GM12878 (cell line): ENCODE measurements around the gene CR1.
"Not testable (repeated sequence)": the region's sequence is repeated elsewhere in the genome, so short reads cannot be mapped to it uniquely, and the experiment has no call there.

ENCODE experiments used
- CTCF ChIP-seq, 3 experiments: IDR thresholded peaks in 2 of 3; conservative IDR thresholded peaks in 1 of 3; 2 replicates each; pipeline ENCODE4 v1.5.1; 2011; ENCODE audit warnings: low read depth in 3 of 3, low read length in 3 of 3, mild to moderate bottlenecking in 3 of 3, control low read depth in 2 of 3, moderate library complexity in 2 of 3, inconsistent platforms in 1 of 3, mixed read lengths in 1 of 3; ENCODE audit not compliant: control insufficient read depth in 2 of 3, insufficient read depth in 1 of 3; ENCODE audit errors: extremely low read depth in 1 of 3
- NR2C1 ChIP-seq: fragments of 450-650 bp; IDR thresholded peaks from 2 replicates; pipeline ENCODE4 v1.6.1; 2017; ENCODE audit warnings: antibody characterized with exemption, mild to moderate bottlenecking, moderate library complexity
- POLR2AphosphoS5 ChIP-seq: IDR thresholded peaks from 2 replicates; pipeline ENCODE4 v1.6.1; 2011; ENCODE audit warnings: mild to moderate bottlenecking, low read length, inconsistent platforms
- SUPT20H ChIP-seq: IDR thresholded peaks from 2 replicates; pipeline ENCODE4 v1.6.1; 2011; ENCODE audit warnings: low read depth, mild to moderate bottlenecking, low read length, moderate library complexity, borderline replicate concordance; ENCODE audit not compliant: control insufficient read depth
- TF ChIP-seq, protein P1 (sequence below): IDR thresholded peaks from 2 replicates; pipeline ENCODE4 v1.6.1; 2012; ENCODE audit warnings: low read depth, low read length, improper control_type of control experiment

DNA sequence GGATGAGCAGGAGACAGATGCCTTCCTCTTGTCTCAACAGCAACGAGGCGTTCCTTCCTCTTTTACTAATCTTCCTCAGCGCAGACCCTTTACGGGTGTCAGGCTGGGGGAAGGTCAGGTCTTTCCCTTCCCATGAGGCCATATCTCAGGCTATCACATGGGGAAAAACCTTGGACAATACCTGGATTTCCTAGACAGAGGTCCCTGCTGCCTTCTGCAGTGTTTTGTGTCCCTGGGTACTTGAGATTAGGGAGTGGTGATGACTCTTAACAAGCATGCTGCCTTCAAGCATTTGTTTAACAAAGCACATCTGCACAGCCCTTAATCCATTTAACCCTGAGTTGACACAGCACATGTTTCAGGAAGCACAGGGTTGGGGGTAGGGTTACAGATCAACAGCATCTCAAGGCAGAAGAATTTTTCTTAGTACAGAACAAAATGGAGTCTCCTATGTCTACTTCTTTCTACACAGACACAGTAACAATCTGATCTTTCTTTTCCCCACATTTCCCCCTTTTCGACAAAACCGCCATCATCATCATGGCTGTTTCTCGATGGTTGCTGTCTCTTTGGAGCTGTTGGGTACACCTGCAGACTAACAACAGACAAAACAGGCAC is 139.7 kb downstream of the CR1 start:
- TF ChIP-seq, protein P1, sequence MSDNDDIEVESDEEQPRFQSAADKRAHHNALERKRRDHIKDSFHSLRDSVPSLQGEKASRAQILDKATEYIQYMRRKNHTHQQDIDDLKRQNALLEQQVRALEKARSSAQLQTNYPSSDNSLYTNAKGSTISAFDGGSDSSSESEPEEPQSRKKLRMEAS, result not testable (repeated sequence)
- TF ChIP-seq POLR2AphosphoS5; CTCF (IDR thresholded peaks at IDR 0.05 in 2 of 3, conservative IDR thresholded peaks at IDR 0.05 in 1 of 3; ENCODE audit: control insufficient read depth in 2 of 3, extremely low read depth in 1 of 3, insufficient read depth in 1 of 3, low read depth in 3 of 3, low read length in 3 of 3); SUPT20H; NR2C1: not testable (repeated sequence)
